Natural killer cell (primary cell): Measurements from ENCODE around the gene CDC42EP4. TPM values are rescaled to one million over a fixed set of nuclear protein-coding genes. Genes with fewer than 3 reads are reported as not detected.
"Not testable (repeated sequence)": the region's sequence is repeated elsewhere in the genome, so short reads cannot be mapped to it uniquely, and the experiment has no call there.

ENCODE experiments used
- ATAC-seq, 3 donors: fragments of 150-1000 bp in 2 of 3; fragments of 200-7000 bp in 1 of 3; cut with Tn5 transposase; 1 replicate in 1 of 3; 2 replicates in 2 of 3; pipeline ENCODE4 v1.10.0; 2021; ENCODE audit warnings: mild to moderate bottlenecking in 2 of 3, moderate library complexity in 2 of 3
- DNase-seq, 2 donors: peaks; one replicate each; pipeline versions ENCODE4 v3.0.0 to v3.0.0-alpha.2; 2013 to 2021; ENCODE audit warnings: mixed read lengths in 1 of 2
- H3K27ac ChIP-seq: one replicate; pipeline ENCODE4 v1.5.1; 2013; ENCODE audit warnings: mild to moderate bottlenecking, low read length
- H3K27me3 ChIP-seq: one replicate; pipeline ENCODE4 v1.6.1; 2013; ENCODE audit warnings: low read length; ENCODE audit not compliant: control insufficient read depth, insufficient read depth
- H3K36me3 ChIP-seq: one replicate; pipeline ENCODE4 v1.6.1; 2013; ENCODE audit warnings: low read length; ENCODE audit not compliant: control insufficient read depth, insufficient read depth
- H3K4me1 ChIP-seq: one replicate; pipeline ENCODE4 v1.6.1; 2013; ENCODE audit warnings: low read length; ENCODE audit not compliant: control insufficient read depth, insufficient read depth
- H3K4me3 ChIP-seq: one replicate; pipeline ENCODE4 v1.5.1; 2013; ENCODE audit warnings: low read length
- H3K9me3 ChIP-seq: one replicate; pipeline ENCODE4 v1.6.1; 2013; ENCODE audit warnings: low read length; ENCODE audit not compliant: control insufficient read depth, insufficient read depth
- H3K27ac Mint-ChIP-seq, 2 donors: one replicate each; pipeline ENCODE4 v1.8.0; 2022; ENCODE audit warnings: mild to moderate bottlenecking in 2 of 2, mixed read lengths in 2 of 2, moderate library complexity in 1 of 2
- H3K27me3 Mint-ChIP-seq, 2 donors: one replicate each; pipeline ENCODE4 v1.8.0; 2022; ENCODE audit warnings: low read depth in 2 of 2, mixed read lengths in 2 of 2
- H3K36me3 Mint-ChIP-seq: one replicate; pipeline ENCODE4 v1.8.0; 2022; ENCODE audit warnings: mixed read lengths
- H3K4me1 Mint-ChIP-seq, 2 donors: one replicate each; pipeline ENCODE4 v1.8.0; 2022; ENCODE audit warnings: mixed read lengths in 2 of 2
- H3K4me3 Mint-ChIP-seq: one replicate; pipeline ENCODE4 v1.8.0; 2022; ENCODE audit warnings: mild to moderate bottlenecking, moderate library complexity, mixed read lengths
- H3K9me3 Mint-ChIP-seq, 2 donors: one replicate each; pipeline ENCODE4 v1.8.0; 2022; ENCODE audit warnings: mixed read lengths in 2 of 2
- WGBS: methylation state at CpG from one replicate; pipeline ENCODE4 v1.1.7; 2013; ENCODE audit warnings: missing lambda C conversion rate; ENCODE audit not compliant: insufficient coverage; 5-methylcytosine and 5-hydroxymethylcytosine counted together
- intact Hi-C: fragments of 100-400 bp; cut with micrococcal nuclease; formaldehyde crosslinking; loops from one replicate; pipeline ENCODE4 v1.14.2; 2022
- total RNA-seq, 4 donors: library from RNA; stranded (reverse); fragments of 120-200 nt in 1 of 4; gene quantifications; one replicate each; pipeline versions ENCODE4 v1.2.3 to v1.2.4, GENCODE V29; 2013 to 2022
- TF ChIP-seq, protein P1 (sequence below): fragments of 200-600 bp; IDR thresholded peaks from one replicate; pipeline ENCODE4 v1.8.0; 2022; ENCODE audit warnings: antibody characterized with exemption

The CDC42EP4 gene
- total RNA-seq, 3 donors from 2014 or later (not counting 1 experiment from before 2014, with no cell fraction given) = 2.5 to 9.6 (median 4.4) TPM

DNA sequence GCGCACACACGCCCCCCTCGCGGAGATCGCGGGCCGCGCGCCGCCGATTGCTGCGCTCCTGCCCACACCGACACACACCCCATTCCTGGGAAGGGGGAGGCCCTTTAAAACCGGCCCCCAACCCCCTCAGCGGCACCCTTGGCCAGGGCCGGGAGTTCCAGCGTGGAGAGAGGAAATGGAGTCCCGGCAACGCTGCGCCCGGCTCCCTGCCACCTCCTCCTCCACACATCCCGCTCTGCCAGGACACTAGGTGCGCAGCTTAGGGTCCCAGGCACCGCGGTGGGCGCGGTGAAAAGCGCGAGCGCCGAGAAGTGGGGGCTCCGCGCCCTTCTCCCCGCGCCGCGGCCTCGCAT is 397 bp downstream of the CDC42EP4 start:
- DNase-seq (no peak), ATAC-seq (peak in 2 of 3 donors; percentile 1 to 2)
- H3K27me3 Mint-ChIP-seq = peaks cover 0 to 3% of the 10 kb centered on the region in 2 donors
- under 1% methylated on average over 38 of the region's 38 CpGs for WGBS
- peak overlapping the region in 1 of 2 donors; percentile 66 for H3K27ac Mint-ChIP-seq
- H3K36me3 Mint-ChIP-seq = no peaks in the 10 kb centered on the region
- Histone ChIP-seq H3K4me1 (peaks cover 22% of the 10 kb centered on the region), H3K27ac (no peak overlapping the region), H3K4me3 (peak overlapping the region; percentile 62), H3K9me3 (no peaks in the 10 kb centered on the region), H3K27me3 (peaks cover 3% of the 10 kb centered on the region), H3K36me3 (no peaks in the 10 kb centered on the region)
- peak overlapping the region; percentile 82 for H3K4me3 Mint-ChIP-seq
- TF ChIP-seq, protein P1, sequence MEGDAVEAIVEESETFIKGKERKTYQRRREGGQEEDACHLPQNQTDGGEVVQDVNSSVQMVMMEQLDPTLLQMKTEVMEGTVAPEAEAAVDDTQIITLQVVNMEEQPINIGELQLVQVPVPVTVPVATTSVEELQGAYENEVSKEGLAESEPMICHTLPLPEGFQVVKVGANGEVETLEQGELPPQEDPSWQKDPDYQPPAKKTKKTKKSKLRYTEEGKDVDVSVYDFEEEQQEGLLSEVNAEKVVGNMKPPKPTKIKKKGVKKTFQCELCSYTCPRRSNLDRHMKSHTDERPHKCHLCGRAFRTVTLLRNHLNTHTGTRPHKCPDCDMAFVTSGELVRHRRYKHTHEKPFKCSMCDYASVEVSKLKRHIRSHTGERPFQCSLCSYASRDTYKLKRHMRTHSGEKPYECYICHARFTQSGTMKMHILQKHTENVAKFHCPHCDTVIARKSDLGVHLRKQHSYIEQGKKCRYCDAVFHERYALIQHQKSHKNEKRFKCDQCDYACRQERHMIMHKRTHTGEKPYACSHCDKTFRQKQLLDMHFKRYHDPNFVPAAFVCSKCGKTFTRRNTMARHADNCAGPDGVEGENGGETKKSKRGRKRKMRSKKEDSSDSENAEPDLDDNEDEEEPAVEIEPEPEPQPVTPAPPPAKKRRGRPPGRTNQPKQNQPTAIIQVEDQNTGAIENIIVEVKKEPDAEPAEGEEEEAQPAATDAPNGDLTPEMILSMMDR = no peak
- intact Hi-C loops = loop anchor here (2.0 kb wide), 1 partner anchor 79 kb away; a partner anchor contains a TSS
- H3K4me1 Mint-ChIP-seq = peaks cover 7 to 15% of the 10 kb centered on the region in 2 donors
- H3K9me3 Mint-ChIP-seq = no peaks in the 10 kb centered on the region

DNA sequence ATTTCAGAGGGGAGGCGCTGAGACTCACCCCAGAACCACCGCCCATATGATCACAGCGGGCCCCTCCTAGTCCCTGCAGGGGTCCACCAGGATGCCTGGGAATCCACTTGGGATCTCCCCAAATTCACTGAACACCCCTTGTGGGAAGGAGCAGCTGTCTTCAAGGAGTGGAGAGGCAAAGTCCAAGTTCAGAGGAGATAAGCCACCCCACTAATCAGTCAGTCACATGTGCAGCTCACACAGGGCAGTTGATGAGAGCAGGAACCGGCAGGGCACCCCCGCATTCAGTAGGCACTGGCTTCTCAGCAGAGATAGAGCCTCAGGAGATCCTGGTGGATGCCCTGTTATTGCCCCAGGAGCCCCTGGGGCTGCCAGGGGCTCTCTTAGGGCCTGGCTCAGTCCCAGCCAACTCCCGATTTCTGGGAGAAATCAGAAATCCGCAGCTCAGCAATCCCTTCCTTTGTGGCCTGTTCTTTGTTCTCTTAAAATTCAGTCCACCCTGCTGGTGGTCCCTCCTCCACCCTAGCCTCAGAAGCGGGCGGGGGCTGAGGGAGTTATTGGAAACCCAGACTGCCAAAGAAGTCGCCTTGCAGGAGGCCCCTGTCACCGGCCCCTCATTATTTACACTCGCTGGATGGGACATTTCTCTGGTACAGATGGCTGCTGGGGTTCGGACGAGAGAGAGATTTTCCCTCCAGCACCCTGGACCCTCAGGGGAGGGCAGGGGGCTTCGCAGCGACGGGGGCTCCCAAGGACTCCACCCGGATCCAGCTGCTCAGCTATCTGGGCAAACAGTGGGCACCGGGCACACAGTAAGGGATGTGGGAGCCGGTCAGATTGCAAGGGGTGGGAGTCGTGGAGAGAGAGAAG is 1.8 kb downstream of the CDC42EP4 start:
- H3K27me3 ChIP-seq = peaks cover 3% of the 10 kb centered on the region
- H3K4me3 Mint-ChIP-seq = peak overlapping the region; percentile 89
- intact Hi-C loops = loop anchor here (2.0 kb wide), 1 partner anchor 77 kb away; a partner anchor contains a TSS
- no peaks in the 10 kb centered on the region for H3K9me3 ChIP-seq
- peak overlapping the region in 1 of 2 donors; percentile 82 for H3K27ac Mint-ChIP-seq
- no peaks in the 10 kb centered on the region for H3K36me3 ChIP-seq
- DNase-seq = no peak
- H3K4me1 Mint-ChIP-seq = peaks cover 7 to 16% of the 10 kb centered on the region in 2 donors
- H3K9me3 Mint-ChIP-seq = no peaks in the 10 kb centered on the region
- TF ChIP-seq, protein P1 = no peak
- H3K4me3 ChIP-seq = peak overlapping the region; percentile 62
- no peaks in the 10 kb centered on the region for H3K36me3 Mint-ChIP-seq
- H3K27ac ChIP-seq = no peak overlapping the region
- peaks cover 22% of the 10 kb centered on the region for H3K4me1 ChIP-seq
- H3K27me3 Mint-ChIP-seq = peaks cover 0 to 3% of the 10 kb centered on the region in 2 donors
- 34% methylated on average over 19 of the region's 21 CpGs for WGBS
- ATAC-seq = no peak

DNA sequence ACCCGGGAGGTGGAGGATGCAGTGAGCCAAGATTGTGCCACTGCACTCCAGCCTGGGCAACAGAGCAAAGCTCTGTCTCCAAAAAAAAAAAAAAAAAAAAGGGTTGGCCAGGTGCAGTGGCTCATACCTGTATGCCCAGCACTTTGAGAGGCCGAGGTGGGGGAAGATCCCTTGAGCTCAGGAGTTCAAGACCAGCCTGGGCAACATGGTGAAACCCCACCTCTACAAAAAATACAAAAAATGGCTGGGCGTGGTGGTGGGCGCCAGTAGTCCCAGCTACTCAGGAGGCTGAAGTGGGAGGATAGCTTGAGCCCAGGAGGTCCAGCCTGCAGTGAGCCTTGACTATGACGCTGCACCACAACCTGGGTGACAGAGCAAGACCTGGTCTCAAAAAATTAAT is 2.8 kb downstream of the CDC42EP4 start:
- H3K9me3 Mint-ChIP-seq, H3K4me3 ChIP-seq, H3K27me3 Mint-ChIP-seq, H3K9me3 ChIP-seq, H3K36me3 ChIP-seq, intact Hi-C loops, H3K36me3 Mint-ChIP-seq, ATAC-seq, H3K4me3 Mint-ChIP-seq, H3K27me3 ChIP-seq, H3K27ac Mint-ChIP-seq, DNase-seq, H3K27ac ChIP-seq: not testable (repeated sequence)
- 94% methylated on average over 5 of the region's 5 CpGs for WGBS
- peaks cover 7 to 20% of the 10 kb centered on the region in 2 donors for H3K4me1 Mint-ChIP-seq
- H3K4me1 ChIP-seq = peaks cover 22% of the 10 kb centered on the region

DNA sequence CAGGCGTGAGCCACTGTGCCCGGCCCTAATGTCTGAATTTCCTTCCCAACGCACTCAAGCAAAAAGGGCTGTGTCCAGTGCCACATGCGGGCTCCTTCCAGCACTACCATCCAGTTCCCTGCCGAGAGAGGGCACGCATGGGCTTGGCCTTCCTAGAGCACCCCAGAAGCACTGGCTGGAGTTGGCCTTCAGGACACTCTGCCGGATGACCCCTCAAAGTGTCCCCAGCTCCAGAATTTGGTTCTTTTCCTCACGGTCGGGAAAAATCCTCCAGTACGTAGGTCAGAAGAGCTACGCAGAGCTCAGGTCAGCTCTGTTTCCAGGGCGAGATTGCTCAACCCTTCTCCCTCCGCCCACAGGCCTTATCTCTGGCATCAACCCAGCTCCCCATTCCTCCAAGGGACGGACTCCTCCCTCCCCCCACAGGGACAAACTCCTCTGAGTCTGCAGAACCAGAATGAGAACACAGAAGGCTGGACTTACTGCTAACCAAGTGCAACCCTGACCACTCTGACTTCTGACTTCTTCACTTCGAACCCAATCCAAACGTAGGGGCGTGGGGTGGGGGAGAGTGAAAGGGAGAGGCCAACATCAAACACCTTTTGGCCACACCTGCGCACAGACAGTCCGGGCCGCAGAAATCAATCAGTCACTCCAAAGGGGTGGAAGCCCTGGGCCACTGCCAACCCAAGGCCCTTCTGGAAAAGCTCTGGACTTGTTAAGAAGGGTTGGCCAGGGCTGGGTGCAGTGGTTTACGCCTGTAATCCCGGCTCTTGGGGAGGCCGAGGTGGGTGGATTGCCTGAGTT is 3.6 kb downstream of the CDC42EP4 start:
- no peak for DNase-seq
- no peak overlapping the region for H3K27ac ChIP-seq
- H3K4me3 Mint-ChIP-seq = no peak overlapping the region
- intact Hi-C loops = no loop called here
- no peaks in the 10 kb centered on the region for H3K9me3 Mint-ChIP-seq
- peaks cover 0 to 6% of the 10 kb centered on the region in 2 donors for H3K27me3 Mint-ChIP-seq
- H3K36me3 Mint-ChIP-seq = no peaks in the 10 kb centered on the region
- no peak overlapping the region for H3K4me3 ChIP-seq
- ATAC-seq = no peak
- peaks cover 3% of the 10 kb centered on the region for H3K27me3 ChIP-seq
- 94% methylated on average over 23 of the region's 23 CpGs for WGBS
- H3K36me3 ChIP-seq = no peaks in the 10 kb centered on the region
- no peak overlapping the region for H3K27ac Mint-ChIP-seq
- H3K4me1 Mint-ChIP-seq = peaks cover 7 to 20% of the 10 kb centered on the region in 2 donors
- peaks cover 22% of the 10 kb centered on the region for H3K4me1 ChIP-seq
- H3K9me3 ChIP-seq = no peaks in the 10 kb centered on the region
- TF ChIP-seq, protein P1 = no peak
